ENCODE measurements around the gene CACNG5.

The CACNG5 gene

GRCh38 chr17:66826856-66827255 is 8.1 kb upstream of the CACNG5 start:
- no peaks in the 10 kb centered on the region for H3K4me1 ChIP-seq (ENCODE audit: control insufficient read depth, insufficient read depth, low read length)
- H3K36me3 ChIP-seq (ENCODE audit: control insufficient read depth in 2 of 2, insufficient read depth in 1 of 2, low read length in 2 of 2): no peaks in the 10 kb centered on the region
- no peak overlapping the region for H3K4me3 ChIP-seq (ENCODE audit: low read depth, low read length)
- ChIA-PET POLR2A (no interaction called here), CTCF (interaction anchor here (0.5 kb wide), 1 partner anchor 571 kb away, joined by 3 read pairs; no protein-coding TSS in a partner anchor)
- TF ChIP-seq ZNF843 (tag by site-specific recombination; IDR thresholded peaks at IDR 0.05): no peak
- TF ChIP-seq ZBTB10 (tag by site-specific recombination; IDR thresholded peaks at IDR 0.05): no peak
- TF ChIP-seq ZNF24 (tag by site-specific recombination; IDR thresholded peaks at IDR 0.05): no peak
- no peak for TF ChIP-seq MEIS1 (CRISPR knock-in tag; IDR thresholded peaks at IDR 0.05; ENCODE audit: borderline replicate concordance)
- TF ChIP-seq ZNF518A (tag by site-specific recombination; conservative IDR thresholded peaks at IDR 0.05; ENCODE audit: low read depth): no peak
- TF ChIP-seq EGR2 (tag by site-specific recombination; IDR thresholded peaks at IDR 0.05; ENCODE audit: low read depth): no peak
- no peak for TF ChIP-seq ZNF626 (tag by site-specific recombination; IDR thresholded peaks at IDR 0.05)
- no peak for TF ChIP-seq REPIN1 (tag by site-specific recombination; IDR thresholded peaks at IDR 0.05; ENCODE audit: low read depth)
- TF ChIP-seq ZNF501 (tag by site-specific recombination; IDR thresholded peaks at IDR 0.05): no peak
- no peak for TF ChIP-seq ZNF707 (tag by site-specific recombination; IDR thresholded peaks at IDR 0.05)
- TF ChIP-seq IKZF3 (tag by site-specific recombination; IDR thresholded peaks at IDR 0.05): no peak
- no peak overlapping the region for H3K27ac ChIP-seq (ENCODE audit: extremely low read depth, low read depth, low read length)
- H3K9me3 ChIP-seq (ENCODE audit: control insufficient read depth, insufficient read depth, low read depth, low read length): no peaks in the 10 kb centered on the region

GRCh38 chr17:66829386-66829864 is 5.5 kb upstream of the CACNG5 start:
- ChIA-PET POLR2A (no interaction called here), CTCF (interaction anchor here (0.5 kb wide), 1 partner anchor 104 kb away, joined by 4 read pairs; no protein-coding TSS in a partner anchor)
- Histone ChIP-seq H3K36me3 (ENCODE audit: control insufficient read depth in 2 of 2, insufficient read depth in 1 of 2, low read length in 2 of 2) (no peaks in the 10 kb centered on the region), H3K27ac (ENCODE audit: extremely low read depth, low read depth, low read length) (no peak overlapping the region), H3K4me3 (ENCODE audit: low read depth, low read length) (no peak overlapping the region), H3K4me1 (ENCODE audit: control insufficient read depth, insufficient read depth, low read length) (no peaks in the 10 kb centered on the region), H3K9me3 (ENCODE audit: control insufficient read depth, insufficient read depth, low read depth, low read length) (no peaks in the 10 kb centered on the region)
- TF ChIP-seq, protein P1, sequence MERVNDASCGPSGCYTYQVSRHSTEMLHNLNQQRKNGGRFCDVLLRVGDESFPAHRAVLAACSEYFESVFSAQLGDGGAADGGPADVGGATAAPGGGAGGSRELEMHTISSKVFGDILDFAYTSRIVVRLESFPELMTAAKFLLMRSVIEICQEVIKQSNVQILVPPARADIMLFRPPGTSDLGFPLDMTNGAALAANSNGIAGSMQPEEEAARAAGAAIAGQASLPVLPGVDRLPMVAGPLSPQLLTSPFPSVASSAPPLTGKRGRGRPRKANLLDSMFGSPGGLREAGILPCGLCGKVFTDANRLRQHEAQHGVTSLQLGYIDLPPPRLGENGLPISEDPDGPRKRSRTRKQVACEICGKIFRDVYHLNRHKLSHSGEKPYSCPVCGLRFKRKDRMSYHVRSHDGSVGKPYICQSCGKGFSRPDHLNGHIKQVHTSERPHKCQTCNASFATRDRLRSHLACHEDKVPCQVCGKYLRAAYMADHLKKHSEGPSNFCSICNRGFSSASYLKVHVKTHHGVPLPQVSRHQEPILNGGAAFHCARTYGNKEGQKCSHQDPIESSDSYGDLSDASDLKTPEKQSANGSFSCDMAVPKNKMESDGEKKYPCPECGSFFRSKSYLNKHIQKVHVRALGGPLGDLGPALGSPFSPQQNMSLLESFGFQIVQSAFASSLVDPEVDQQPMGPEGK (tag by site-specific recombination; IDR thresholded peaks at IDR 0.05): no peak
- TF ChIP-seq ZNF624 (tag by site-specific recombination; IDR thresholded peaks at IDR 0.05) (no peak), ZNF202 (tag by site-specific recombination; IDR thresholded peaks at IDR 0.05; ENCODE audit: borderline replicate concordance) (no peak), OVOL3 (tag by site-specific recombination; IDR thresholded peaks at IDR 0.05) (no peak)
- TF ChIP-seq, protein P2, sequence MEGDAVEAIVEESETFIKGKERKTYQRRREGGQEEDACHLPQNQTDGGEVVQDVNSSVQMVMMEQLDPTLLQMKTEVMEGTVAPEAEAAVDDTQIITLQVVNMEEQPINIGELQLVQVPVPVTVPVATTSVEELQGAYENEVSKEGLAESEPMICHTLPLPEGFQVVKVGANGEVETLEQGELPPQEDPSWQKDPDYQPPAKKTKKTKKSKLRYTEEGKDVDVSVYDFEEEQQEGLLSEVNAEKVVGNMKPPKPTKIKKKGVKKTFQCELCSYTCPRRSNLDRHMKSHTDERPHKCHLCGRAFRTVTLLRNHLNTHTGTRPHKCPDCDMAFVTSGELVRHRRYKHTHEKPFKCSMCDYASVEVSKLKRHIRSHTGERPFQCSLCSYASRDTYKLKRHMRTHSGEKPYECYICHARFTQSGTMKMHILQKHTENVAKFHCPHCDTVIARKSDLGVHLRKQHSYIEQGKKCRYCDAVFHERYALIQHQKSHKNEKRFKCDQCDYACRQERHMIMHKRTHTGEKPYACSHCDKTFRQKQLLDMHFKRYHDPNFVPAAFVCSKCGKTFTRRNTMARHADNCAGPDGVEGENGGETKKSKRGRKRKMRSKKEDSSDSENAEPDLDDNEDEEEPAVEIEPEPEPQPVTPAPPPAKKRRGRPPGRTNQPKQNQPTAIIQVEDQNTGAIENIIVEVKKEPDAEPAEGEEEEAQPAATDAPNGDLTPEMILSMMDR (tag by site-specific recombination; IDR thresholded peaks at IDR 0.05): no peak
- TF ChIP-seq, protein P3, sequence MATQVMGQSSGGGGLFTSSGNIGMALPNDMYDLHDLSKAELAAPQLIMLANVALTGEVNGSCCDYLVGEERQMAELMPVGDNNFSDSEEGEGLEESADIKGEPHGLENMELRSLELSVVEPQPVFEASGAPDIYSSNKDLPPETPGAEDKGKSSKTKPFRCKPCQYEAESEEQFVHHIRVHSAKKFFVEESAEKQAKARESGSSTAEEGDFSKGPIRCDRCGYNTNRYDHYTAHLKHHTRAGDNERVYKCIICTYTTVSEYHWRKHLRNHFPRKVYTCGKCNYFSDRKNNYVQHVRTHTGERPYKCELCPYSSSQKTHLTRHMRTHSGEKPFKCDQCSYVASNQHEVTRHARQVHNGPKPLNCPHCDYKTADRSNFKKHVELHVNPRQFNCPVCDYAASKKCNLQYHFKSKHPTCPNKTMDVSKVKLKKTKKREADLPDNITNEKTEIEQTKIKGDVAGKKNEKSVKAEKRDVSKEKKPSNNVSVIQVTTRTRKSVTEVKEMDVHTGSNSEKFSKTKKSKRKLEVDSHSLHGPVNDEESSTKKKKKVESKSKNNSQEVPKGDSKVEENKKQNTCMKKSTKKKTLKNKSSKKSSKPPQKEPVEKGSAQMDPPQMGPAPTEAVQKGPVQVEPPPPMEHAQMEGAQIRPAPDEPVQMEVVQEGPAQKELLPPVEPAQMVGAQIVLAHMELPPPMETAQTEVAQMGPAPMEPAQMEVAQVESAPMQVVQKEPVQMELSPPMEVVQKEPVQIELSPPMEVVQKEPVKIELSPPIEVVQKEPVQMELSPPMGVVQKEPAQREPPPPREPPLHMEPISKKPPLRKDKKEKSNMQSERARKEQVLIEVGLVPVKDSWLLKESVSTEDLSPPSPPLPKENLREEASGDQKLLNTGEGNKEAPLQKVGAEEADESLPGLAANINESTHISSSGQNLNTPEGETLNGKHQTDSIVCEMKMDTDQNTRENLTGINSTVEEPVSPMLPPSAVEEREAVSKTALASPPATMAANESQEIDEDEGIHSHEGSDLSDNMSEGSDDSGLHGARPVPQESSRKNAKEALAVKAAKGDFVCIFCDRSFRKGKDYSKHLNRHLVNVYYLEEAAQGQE (tag by site-specific recombination; IDR thresholded peaks at IDR 0.05): peak; percentile 96
